Fibroblast of lung (primary cell): ENCODE measurements around the gene UGGT2. TPM values are rescaled to one million over a fixed set of nuclear protein-coding genes. Genes with fewer than 3 reads are reported as not detected.
A peak's percentile ranks its signal among the peaks of the same experiment; 100 is the strongest.

Experiments used
- DNase-seq, 2 donors: peaks; one replicate each; pipeline versions ENCODE4 v3.0.0 to v3.0.0-alpha.2; 2010; ENCODE audit warnings: low read depth in 2 of 2
- H2AFZ ChIP-seq: 2 replicates; pipeline ENCODE4 v1.5.1; 2012; ENCODE audit warnings: low read length, control low read depth, inconsistent platforms
- H3K27ac ChIP-seq: 2 replicates; pipeline ENCODE4 v1.5.1; 2011; ENCODE audit warnings: low read length, control low read depth; ENCODE audit not compliant: insufficient read depth
- H3K27me3 ChIP-seq: 2 replicates; pipeline ENCODE4 v1.5.1; 2011; ENCODE audit warnings: mild to moderate bottlenecking, low read length; ENCODE audit not compliant: control insufficient read depth, insufficient read depth
- H3K36me3 ChIP-seq: 2 replicates; pipeline ENCODE4 v1.5.1; 2011; ENCODE audit warnings: low read length; ENCODE audit not compliant: control insufficient read depth, insufficient read depth
- H3K4me1 ChIP-seq: 2 replicates; pipeline ENCODE4 v1.5.1; 2011; ENCODE audit warnings: low read length; ENCODE audit not compliant: control insufficient read depth, insufficient read depth; ENCODE audit errors: extremely low read depth
- H3K4me2 ChIP-seq: 2 replicates; pipeline ENCODE4 v1.5.1; 2011; ENCODE audit warnings: low read length, control low read depth; ENCODE audit not compliant: insufficient read depth; ENCODE audit errors: extremely low read depth
- H3K4me3 ChIP-seq, 4 experiments: fragments of 200-600 bp in 1 of 4; sonication (generic) in 1 of 4; replicated peaks in 1 of 4; 2 replicates each; pipeline ENCODE4 v1.5.1; 2011 to 2016; ENCODE audit warnings: low read length in 4 of 4, low read depth in 3 of 4, mild to moderate bottlenecking in 3 of 4, control low read depth in 2 of 4, inconsistent platforms in 1 of 4, mixed read lengths in 1 of 4; ENCODE audit not compliant: insufficient read depth in 1 of 4; ENCODE audit errors: control extremely low read depth in 1 of 4
- H3K79me2 ChIP-seq: 2 replicates; pipeline ENCODE4 v1.5.1; 2012; ENCODE audit warnings: mild to moderate bottlenecking, low read length, inconsistent platforms; ENCODE audit not compliant: control insufficient read depth, insufficient read depth
- H3K9ac ChIP-seq: 2 replicates; pipeline ENCODE4 v1.5.1; 2011; ENCODE audit warnings: mild to moderate bottlenecking, low read length, control low read depth; ENCODE audit not compliant: insufficient read depth
- H3K9me3 ChIP-seq: 2 replicates; pipeline ENCODE4 v1.5.1; 2012; ENCODE audit warnings: low read depth, low read length; ENCODE audit not compliant: control insufficient read depth, insufficient read depth
- H4K20me1 ChIP-seq: 2 replicates; pipeline ENCODE4 v1.5.1; 2011; ENCODE audit warnings: low read length; ENCODE audit not compliant: control insufficient read depth, insufficient read depth; ENCODE audit errors: extremely low read depth
- CTCF ChIP-seq, 2 donors: IDR thresholded peaks in 1 of 2; conservative IDR thresholded peaks in 1 of 2; 1 replicate in 1 of 2; 2 replicates in 1 of 2; pipeline ENCODE4 v1.5.1; 2011 to 2012; ENCODE audit warnings: low read length in 2 of 2, control low read depth in 1 of 2, inconsistent platforms in 1 of 2, low read depth in 1 of 2, mild to moderate bottlenecking in 1 of 2
- EZH2 ChIP-seq: IDR thresholded peaks from 2 replicates; pipeline ENCODE4 v1.5.1; 2012; ENCODE audit warnings: low read length, control low read depth, mild to moderate bottlenecking; ENCODE audit errors: missing control alignments
- polyA plus RNA-seq, 2 donors: library from polyadenylated mRNA; depleted of rRNA in 1 of 2; stranded (reverse) in 1 of 2; unstranded in 1 of 2; fragments of >200 nt; gene quantifications; 2 replicates each; pipeline ENCODE4 v1.2.1, GENCODE V29; 2011 to 2012; ENCODE audit warnings: missing spikeins in 1 of 2
- total RNA-seq: library from RNA; depleted of rRNA; stranded (reverse); fragments of >200 nt; gene quantifications from 2 replicates; pipeline ENCODE4 v1.2.1, GENCODE V29; 2014

UGGT2 gene
- total and polyA plus RNA-seq, 2 donors (not counting 1 experiment from before 2014, with no cell fraction given), result 26.3 to 47.2 TPM

GRCh38 chr13:95920485-95920884 is 132.7 kb downstream of the UGGT2 start:
- H3K4me1 ChIP-seq, result no peaks in the 10 kb centered on the region

GRCh38 chr13:95918860-95919259 is 134.3 kb downstream of the UGGT2 start:
- H2AFZ ChIP-seq, result no peak overlapping the region
- no peaks in the 10 kb centered on the region for H3K79me2 ChIP-seq
- H3K4me2 ChIP-seq, result no peak overlapping the region
- H3K4me3 ChIP-seq, result no peak overlapping the region
- no peaks in the 10 kb centered on the region for H4K20me1 ChIP-seq
- TF ChIP-seq CTCF (conservative IDR thresholded peaks at IDR 0.05 in 1 of 2, IDR thresholded peaks at IDR 0.05 in 1 of 2; ENCODE audit: low read depth in 1 of 2, low read length in 2 of 2), result no peak
- no peak for TF ChIP-seq EZH2
- DNase-seq, result no peak
- no peaks in the 10 kb centered on the region for H3K9me3 ChIP-seq
- H3K9ac ChIP-seq, result no peak overlapping the region
- H3K27ac ChIP-seq, result no peak overlapping the region
- H3K27me3 ChIP-seq, result no peaks in the 10 kb centered on the region
- H3K4me1 ChIP-seq, result no peaks in the 10 kb centered on the region
- no peaks in the 10 kb centered on the region for H3K36me3 ChIP-seq

More at GRCh38 chr13:95920485-95920884, 132.7 kb downstream of the UGGT2 start:
- no peak overlapping the region for H3K4me3 ChIP-seq
- no peak overlapping the region for H3K9ac ChIP-seq
- H3K27me3 ChIP-seq, result no peaks in the 10 kb centered on the region
- H3K36me3 ChIP-seq, result no peaks in the 10 kb centered on the region
- H3K79me2 ChIP-seq, result no peaks in the 10 kb centered on the region
- no peaks in the 10 kb centered on the region for H4K20me1 ChIP-seq
- DNase-seq, result peak in 1 of 2 donors; percentile 53
- no peak overlapping the region for H3K4me2 ChIP-seq
- no peak for TF ChIP-seq EZH2
- no peak for TF ChIP-seq CTCF (conservative IDR thresholded peaks at IDR 0.05 in 1 of 2, IDR thresholded peaks at IDR 0.05 in 1 of 2; ENCODE audit: low read depth in 1 of 2, low read length in 2 of 2)
- H3K27ac ChIP-seq, result no peak overlapping the region
- H2AFZ ChIP-seq, result no peak overlapping the region
- no peaks in the 10 kb centered on the region for H3K9me3 ChIP-seq

GRCh38 chr13:95914991-95915501 is 138.2 kb downstream of the UGGT2 start:
- no peaks in the 10 kb centered on the region for H4K20me1 ChIP-seq

More at GRCh38 chr13:95914991-95915501, 138.2 kb downstream of the UGGT2 start:
- Histone ChIP-seq H3K4me2 (no peak overlapping the region), H3K36me3 (no peaks in the 10 kb centered on the region), H3K9ac (no peak overlapping the region), H3K4me3 (no peak overlapping the region), H3K9me3 (no peaks in the 10 kb centered on the region), H3K27ac (no peak overlapping the region), H3K79me2 (no peaks in the 10 kb centered on the region), H3K27me3 (no peaks in the 10 kb centered on the region), H3K4me1 (no peaks in the 10 kb centered on the region), H2AFZ (no peak overlapping the region)
- TF ChIP-seq CTCF (conservative IDR thresholded peaks at IDR 0.05 in 1 of 2, IDR thresholded peaks at IDR 0.05 in 1 of 2; ENCODE audit: low read depth in 1 of 2, low read length in 2 of 2), result no peak
- no peak for TF ChIP-seq EZH2
- no peak for DNase-seq
